Aorta (tissue), 5 donors: ENCODE results near the gene SVOP. TPM values are rescaled to one million over a fixed set of nuclear protein-coding genes. Genes with fewer than 3 reads are reported as not detected.

Experiments
- ATAC-seq: fragments of 200-7000 bp; cut with Tn5 transposase; one replicate; pipeline ENCODE4 v1.9.1; 2022; ENCODE audit warnings: moderate library complexity; ENCODE audit not compliant: low FRiP score
- DNase-seq, 2 donors: peaks; one replicate each; pipeline ENCODE4 v3.0.0-alpha.2; 2020
- H3K27ac ChIP-seq, 2 donors: one replicate each; pipeline ENCODE4 v1.5.1; 2013; ENCODE audit warnings: low read length in 2 of 2, mild to moderate bottlenecking in 2 of 2, moderate library complexity in 2 of 2, control low read depth in 1 of 2, inconsistent platforms in 1 of 2, low read depth in 1 of 2
- H3K27me3 ChIP-seq, 2 donors: one replicate each; pipeline ENCODE4 v1.6.1; 2013; ENCODE audit warnings: control low read depth in 1 of 2, low read length in 1 of 2, mild to moderate bottlenecking in 1 of 2, moderate library complexity in 1 of 2; ENCODE audit not compliant: insufficient read depth in 2 of 2, control insufficient read depth in 1 of 2
- H3K36me3 ChIP-seq, 2 donors: one replicate each; pipeline ENCODE4 v1.6.1; 2013; ENCODE audit warnings: control low read depth in 1 of 2, low read length in 1 of 2, mild to moderate bottlenecking in 1 of 2; ENCODE audit not compliant: insufficient read depth in 2 of 2, control insufficient read depth in 1 of 2
- H3K4me1 ChIP-seq, 2 donors: one replicate each; pipeline ENCODE4 v1.6.1; 2013; ENCODE audit warnings: low read length in 2 of 2, control low read depth in 1 of 2, mild to moderate bottlenecking in 1 of 2, moderate library complexity in 1 of 2; ENCODE audit not compliant: insufficient read depth in 2 of 2, control insufficient read depth in 1 of 2
- H3K4me3 ChIP-seq, 2 donors: one replicate each; pipeline ENCODE4 v1.5.1; 2013; ENCODE audit warnings: low read length in 2 of 2, control low read depth in 1 of 2, mild to moderate bottlenecking in 1 of 2
- H3K9me3 ChIP-seq: one replicate; pipeline ENCODE4 v1.6.1; 2013; ENCODE audit warnings: mild to moderate bottlenecking, low read length; ENCODE audit not compliant: control insufficient read depth
- WGBS, 2 donors: extraction: QIAGEN DNeasy Blood & Tissue Kit; methylation state at CpG; one replicate each; pipeline ENCODE4 v1.1.7; 2013; 5-methylcytosine and 5-hydroxymethylcytosine counted together
- intact Hi-C, 2 donors: fragments of 100-400 bp; cut with DNase I; formaldehyde crosslinking; loops; one replicate each; pipeline versions ENCODE4 v1.14.2 to v1.15.0; 2022
- polyA plus RNA-seq, 2 donors: library from polyadenylated mRNA; stranded (reverse); fragments of 200-250 nt; gene quantifications; one replicate each; pipeline ENCODE4 v1.2.3, GENCODE V29; 2013
- total RNA-seq, 2 donors: library from RNA; stranded (reverse); fragmentation: NEBNext Ultra II Directional; extraction: Animal tissue kit (Norgen Biotek cat#: 25700); gene quantifications; one replicate each; pipeline ENCODE4 v1.2.1, GENCODE V29; 2021
- donor health status: healthy with polysubstance abuse.
- donor health status: Bipolar disorder and iron deficiency.
- donor health status: DM: no; HTN: no; CAD: no.
- donor health status: DM: no; HTN: no; CAD: no.
- donor health status: DM: yes; HTN: yes; CAD: no.

Gene SVOP
- total and polyA plus RNA-seq, 4 donors = not detected

- ATAC-seq = no peak
- WGBS, 2 donors = 68 to 75% methylated on average over 9 of the region's 9 CpGs
These were observed 48.5 kb downstream of the SVOP start for GRCh38 chr12:108972358-108972757.

DNA sequence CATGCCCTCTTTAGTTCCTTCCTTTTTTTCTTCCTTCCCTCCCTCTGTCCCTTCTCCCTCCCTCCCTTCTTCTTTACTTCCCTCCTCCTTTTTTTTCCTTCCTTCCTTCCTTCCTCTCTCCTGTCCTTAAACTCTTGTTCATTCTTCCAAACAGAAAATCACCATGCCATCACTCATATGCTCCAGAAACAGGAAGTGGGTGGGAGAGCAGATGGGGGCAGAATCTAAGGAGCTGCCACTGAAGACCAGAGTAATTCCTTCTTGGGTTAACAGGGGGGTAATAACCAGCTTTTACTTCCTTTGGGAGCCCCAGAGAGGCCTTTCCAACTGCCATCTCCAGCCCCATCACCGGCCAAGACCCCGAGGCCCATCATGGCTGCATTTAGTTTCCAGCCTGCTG, 51.2 kb downstream of the SVOP start:
- H3K4me3 ChIP-seq = no peak overlapping the region
- 83 to 88% methylated on average over 2 of the region's 2 CpGs for WGBS, 2 donors
- H3K4me1 ChIP-seq = no peaks in the 10 kb centered on the region
- no peaks in the 10 kb centered on the region for H3K36me3 ChIP-seq
- ATAC-seq (no peak), DNase-seq (no peak)
- H3K27me3 ChIP-seq = no peaks in the 10 kb centered on the region
- no peak overlapping the region for H3K27ac ChIP-seq
- H3K9me3 ChIP-seq = peaks cover 3% of the 10 kb centered on the region
- intact Hi-C loops = no loop called here

More at GRCh38 chr12:108972358-108972757, 48.5 kb downstream of the SVOP start:
- H3K36me3 ChIP-seq = no peaks in the 10 kb centered on the region
- no peak for DNase-seq
- intact Hi-C loops = no loop called here
- H3K4me3 ChIP-seq = no peak overlapping the region
- H3K9me3 ChIP-seq = peaks cover 3% of the 10 kb centered on the region
- no peaks in the 10 kb centered on the region for H3K4me1 ChIP-seq
- H3K27me3 ChIP-seq = no peaks in the 10 kb centered on the region
- no peak overlapping the region for H3K27ac ChIP-seq

- Histone ChIP-seq H3K4me3 (no peak overlapping the region), H3K27me3 (no peaks in the 10 kb centered on the region), H3K27ac (no peak overlapping the region), H3K9me3 (peaks cover 3% of the 10 kb centered on the region), H3K4me1 (no peaks in the 10 kb centered on the region), H3K36me3 (no peaks in the 10 kb centered on the region)
- 26 to 35% methylated on average over 2 of the region's 2 CpGs for WGBS, 2 donors
- no peak for ATAC-seq
- intact Hi-C loops = no loop called here
- DNase-seq = no peak
These were observed 52.9 kb downstream of the SVOP start for GRCh38 chr12:108967869-108968540.

GRCh38 chr12:108966378-108967151, 54.3 kb downstream of the SVOP start:
- Histone ChIP-seq H3K4me1 (no peaks in the 10 kb centered on the region), H3K27ac (no peak overlapping the region), H3K4me3 (no peak overlapping the region), H3K36me3 (no peaks in the 10 kb centered on the region), H3K9me3 (peaks cover 2% of the 10 kb centered on the region), H3K27me3 (no peaks in the 10 kb centered on the region)
- no peak for DNase-seq
- no peak for ATAC-seq
- intact Hi-C loops = no loop called here
- WGBS, 2 donors = 70 to 77% methylated on average over 9 of the region's 9 CpGs

- intact Hi-C loops = no loop called here
- 64 to 78% methylated on average over 1 of the region's 1 CpG for WGBS, 2 donors
- Histone ChIP-seq H3K4me1 (no peaks in the 10 kb centered on the region), H3K9me3 (peaks cover 2% of the 10 kb centered on the region), H3K27ac (no peak overlapping the region), H3K4me3 (no peak overlapping the region), H3K36me3 (no peaks in the 10 kb centered on the region), H3K27me3 (no peaks in the 10 kb centered on the region)
- no peak for ATAC-seq
- no peak for DNase-seq
These were observed 55.0 kb downstream of the SVOP start for GRCh38 chr12:108965886-108966285.

DNA sequence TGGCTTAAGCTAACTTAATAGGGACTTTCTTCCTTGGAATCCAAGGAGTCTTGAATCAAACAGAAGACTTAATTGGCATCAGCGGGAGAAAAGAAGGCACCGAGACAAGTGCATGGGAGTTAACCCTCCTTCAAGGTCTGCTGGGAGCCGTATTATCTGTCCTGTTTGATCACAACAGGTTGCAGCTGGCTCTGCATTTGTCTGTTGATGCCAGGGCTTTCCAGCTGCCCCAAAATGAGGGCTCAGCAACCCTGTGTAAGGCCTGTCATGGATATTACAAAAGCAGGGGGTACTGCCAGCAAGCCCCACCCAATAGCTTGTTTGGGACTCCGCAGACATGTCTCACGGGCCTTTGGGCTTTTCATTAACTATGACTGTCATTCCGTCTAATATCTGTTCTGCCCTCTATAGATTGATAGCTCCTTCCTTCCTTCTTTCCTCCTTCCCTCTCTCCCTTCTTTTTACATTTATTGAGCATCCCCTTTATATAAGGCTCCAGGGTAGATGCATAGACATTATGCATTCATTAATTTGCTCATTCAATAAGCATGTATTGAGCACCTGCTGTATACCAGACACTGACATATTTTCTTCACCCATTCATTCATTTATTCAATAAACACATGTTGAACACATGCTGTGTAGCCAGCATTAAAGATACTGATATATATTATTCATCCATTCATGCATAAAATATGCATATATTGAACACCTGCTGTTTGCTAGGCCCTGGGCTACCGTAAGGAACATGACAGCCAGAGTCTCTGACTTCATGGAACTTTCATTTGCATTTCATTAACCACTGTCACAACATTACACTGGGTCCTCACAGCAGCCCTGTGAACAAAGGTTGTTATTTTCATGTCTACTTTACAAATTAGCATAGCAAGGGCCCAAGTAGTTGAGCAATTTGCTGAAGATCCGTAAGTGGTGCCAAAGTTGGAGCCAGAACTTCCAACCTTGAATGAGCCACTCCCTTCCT, 56.2 kb downstream of the SVOP start:
- H3K9me3 ChIP-seq = peaks cover 2% of the 10 kb centered on the region
- DNase-seq (no peak), ATAC-seq (no peak)
- no peak overlapping the region for H3K27ac ChIP-seq
- H3K36me3 ChIP-seq = no peaks in the 10 kb centered on the region
- H3K27me3 ChIP-seq = no peaks in the 10 kb centered on the region
- H3K4me3 ChIP-seq = no peak overlapping the region
- 67 to 71% methylated on average over 8 of the region's 8 CpGs for WGBS, 2 donors
- H3K4me1 ChIP-seq = no peaks in the 10 kb centered on the region
- intact Hi-C loops = no loop called here

DNA sequence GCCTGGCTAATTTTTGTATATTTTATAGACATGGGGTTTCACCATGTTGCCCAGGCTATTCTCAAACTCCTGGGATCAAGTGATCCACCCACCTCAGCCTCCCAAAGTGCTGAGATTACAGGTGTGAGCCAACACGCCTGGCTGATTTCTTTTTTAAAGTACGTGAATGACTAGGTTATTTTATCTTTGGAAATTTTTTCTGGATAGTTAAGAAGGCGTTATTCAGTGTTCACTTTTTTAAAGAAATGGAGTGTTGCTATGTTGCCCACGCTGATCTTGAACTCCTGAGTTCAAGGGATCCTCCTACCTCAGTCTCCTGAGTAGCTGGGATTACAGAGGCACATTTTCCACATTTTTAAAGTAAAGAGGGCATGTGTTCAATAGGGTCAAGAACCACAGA, 58.6 kb downstream of the SVOP start:
- 74% methylated on average over 4 of the region's 4 CpGs for WGBS, 2 donors
- DNase-seq = no peak
- ATAC-seq = no peak
- no peaks in the 10 kb centered on the region for H3K4me1 ChIP-seq
- intact Hi-C loops = no loop called here
- H3K36me3 ChIP-seq = no peaks in the 10 kb centered on the region
- H3K27ac ChIP-seq = no peak overlapping the region
- no peaks in the 10 kb centered on the region for H3K9me3 ChIP-seq
- no peaks in the 10 kb centered on the region for H3K27me3 ChIP-seq
- H3K4me3 ChIP-seq = no peak overlapping the region

- H3K27me3 ChIP-seq = no peaks in the 10 kb centered on the region
- H3K4me1 ChIP-seq = no peaks in the 10 kb centered on the region
- DNase-seq = no peak
- H3K4me3 ChIP-seq = no peak overlapping the region
- intact Hi-C loops = no loop called here
- H3K27ac ChIP-seq = no peak overlapping the region
- no peak for ATAC-seq
- H3K9me3 ChIP-seq = no peaks in the 10 kb centered on the region
- WGBS, 2 donors = 84% methylated on average over 11 of the region's 11 CpGs
- H3K36me3 ChIP-seq = no peaks in the 10 kb centered on the region
These were observed 60.9 kb downstream of the SVOP start for GRCh38 chr12:108959748-108960655.
